ENCODE data around the gene PADI4. TPM values are rescaled to one million over a fixed set of nuclear protein-coding genes. Genes with fewer than 3 reads are reported as not detected.
A peak's percentile ranks its signal among the peaks of the same experiment; 100 is the strongest.

The PADI4 gene
- total and polyA plus RNA-seq, 2 of the 4 experiments (the other 2 are of a cell fraction): not detected

GRCh38 chr1:17265950-17266349 is 42.0 kb upstream of the PADI4 start:
- Histone ChIP-seq H3K18ac (ENCODE audit: low read depth, low read length) (no peak overlapping the region), H2BK20ac (ENCODE audit: low read depth, low read length) (no peak overlapping the region), H3K4me3 (ENCODE audit: insufficient read depth, low read depth, low read length) (no peak overlapping the region), H3K9ac (ENCODE audit: low read depth, low read length) (no peak overlapping the region), H3K27me3 (ENCODE audit: control insufficient read depth, insufficient read depth, low read length) (peaks cover 9% of the 10 kb centered on the region), H4K8ac (ENCODE audit: low read depth in 2 of 2, low read length in 2 of 2) (no peak overlapping the region), H3K9me3 (ENCODE audit: control insufficient read depth, insufficient read depth, low read length) (no peaks in the 10 kb centered on the region; the same call in none of the 2 replicates), H2BK15ac (ENCODE audit: low read depth, low read length) (no peak overlapping the region), H3K4me2 (ENCODE audit: low read depth, low read length) (no peak overlapping the region), H3K4ac (ENCODE audit: low read depth, low read length) (no peak overlapping the region), H2AK9ac (replicated peaks; ENCODE audit: low read depth, low read length, poor library complexity) (peak overlapping the region; percentile 37), H3K79me1 (ENCODE audit: low read depth in 1 of 2, low read length in 2 of 2) (no peaks in the 10 kb centered on the region), H2AK5ac (ENCODE audit: low read depth, low read length) (no peak overlapping the region), H2BK5ac (ENCODE audit: low read depth, low read length, poor library complexity, severe bottlenecking) (no peak overlapping the region), H2AFZ (replicated peaks; ENCODE audit: low read length, poor library complexity) (no peak overlapping the region), H3K56ac (ENCODE audit: extremely low read depth, insufficient read depth, low read length) (no peak overlapping the region), H4K5ac (ENCODE audit: low read depth, low read length) (no peak overlapping the region), H3K23ac (ENCODE audit: low read depth, low read length) (no peak overlapping the region), H4K91ac (ENCODE audit: insufficient read depth, low read depth, low read length) (no peak overlapping the region), H3K4me1 (ENCODE audit: control insufficient read depth, insufficient read depth, low read length) (no peaks in the 10 kb centered on the region), H4K20me1 (ENCODE audit: insufficient read depth, low read length) (no peaks in the 10 kb centered on the region), H3K14ac (replicated peaks; ENCODE audit: low read depth, low read length) (no peak overlapping the region), H3K9me1 (ENCODE audit: insufficient read depth, low read length) (no peaks in the 10 kb centered on the region), H2BK120ac (ENCODE audit: low read depth, low read length) (no peak overlapping the region), H3K36me3 (ENCODE audit: control insufficient read depth, insufficient read depth, low read length) (no peaks in the 10 kb centered on the region), H3K27ac (ENCODE audit: insufficient read depth, low read length) (no peak overlapping the region)
- no peak for DNase-seq
- no TSS peak for BruUV-seq (replicated peaks)
- ChIA-PET CTCF (no interaction called here), POLR2A (ENCODE audit: unreplicated experiment) (no interaction called here)
- 70% methylated on average over 3 of the region's 4 CpGs; no CpG with 5 or more reads in 1 of the 2 experiments for WGBS, 2 experiments (ENCODE audit: extremely low coverage in 2 of 2, insufficient read length in 1 of 2)
- no peak for ATAC-seq (ENCODE audit: low read depth)
- dilution Hi-C loops (cut with HindIII; ENCODE audit: low sequenced_read_pairs, unreplicated experiment): no loop called here
- TF ChIP-seq NFE2L2 (IDR thresholded peaks at IDR 0.05; ENCODE audit: low read depth, low read length) (no peak), CTCF (conservative IDR thresholded peaks at IDR 0.05; ENCODE audit: low read depth, low read length) (no peak), ELK1 (IDR thresholded peaks at IDR 0.05; ENCODE audit: borderline replicate concordance, low read depth, low read length) (no peak), SMC3 (IDR thresholded peaks at IDR 0.05; ENCODE audit: low read depth, low read length) (no peak)
- in situ Hi-C loops (cut with MboI; ENCODE audit: low sequenced_read_pairs): no loop called here
- intact Hi-C loops (cut with micrococcal nuclease): no loop called here

Data from IMR-90 (cell line).